Erythroblast (primary cell): ENCODE results near the gene DCAF10.

Experiments
- GATA1 ChIP-seq: IDR thresholded peaks from 2 replicates; pipeline ENCODE4 v1.6.1; 2011; ENCODE audit warnings: low read depth, mild to moderate bottlenecking, control low read depth, low read length, moderate library complexity
- POLR2A ChIP-seq: IDR thresholded peaks from 2 replicates; pipeline ENCODE4 v1.6.1; 2011; ENCODE audit warnings: mild to moderate bottlenecking, low read length

- no peak for TF ChIP-seq POLR2A
- no peak for TF ChIP-seq GATA1
Observed at GRCh38 chr9:37778534-37778933, 22.1 kb upstream of the DCAF10 start.
